Measurements from ENCODE around the gene CHAC1. TPM values are rescaled to one million over a fixed set of nuclear protein-coding genes. Genes with fewer than 3 reads are reported as not detected.

Gene CHAC1
- total RNA-seq, 3 donors from 2014 or later (not counting 1 experiment from before 2014, with no cell fraction given), result 1.1 to 1.7 TPM; not detected in 1

DNA sequence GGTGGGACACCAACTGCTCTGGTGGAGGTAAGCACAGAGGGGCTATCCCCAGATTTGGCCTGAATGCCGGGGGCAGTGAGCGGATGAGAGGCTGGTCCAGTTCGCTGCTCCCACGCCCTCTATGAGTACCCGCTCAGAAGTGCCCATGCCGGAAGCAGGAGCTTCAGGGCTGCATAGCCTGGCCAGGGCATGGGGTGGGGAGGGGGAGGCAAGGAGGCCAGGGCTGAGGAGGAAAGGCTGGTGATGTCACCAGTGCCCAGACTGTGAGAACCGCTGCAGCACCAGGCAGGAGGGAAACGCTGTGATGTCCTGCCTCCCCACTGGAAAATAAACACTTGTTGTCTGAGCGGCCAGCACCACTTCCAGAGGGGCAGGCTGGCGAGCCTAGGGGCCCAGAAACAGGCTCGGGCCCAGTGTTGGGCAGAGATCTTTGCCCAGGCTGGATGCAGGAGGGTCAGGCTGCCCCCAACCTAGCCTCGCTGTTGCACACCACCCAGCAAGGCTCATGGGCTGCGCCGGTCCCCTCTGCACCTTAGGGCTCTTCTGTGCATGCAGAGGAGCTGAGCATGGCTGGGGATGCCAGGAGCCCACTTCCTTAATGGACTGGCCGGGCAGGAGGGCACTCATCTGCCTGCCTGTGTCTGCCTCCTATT, 35.0 kb upstream of the CHAC1 start:
- intact Hi-C loops (cut with micrococcal nuclease), result no loop called here
- H3K36me3 ChIP-seq (ENCODE audit: control insufficient read depth, insufficient read depth, low read length), result no peaks in the 10 kb centered on the region
- peaks cover 7% of the 10 kb centered on the region in 2 donors for H3K27me3 Mint-ChIP-seq (ENCODE audit: low read depth in 2 of 2)
- H3K36me3 Mint-ChIP-seq, result no peaks in the 10 kb centered on the region
- H3K4me3 ChIP-seq (ENCODE audit: low read length), result no peak overlapping the region
- TF ChIP-seq, protein P1, sequence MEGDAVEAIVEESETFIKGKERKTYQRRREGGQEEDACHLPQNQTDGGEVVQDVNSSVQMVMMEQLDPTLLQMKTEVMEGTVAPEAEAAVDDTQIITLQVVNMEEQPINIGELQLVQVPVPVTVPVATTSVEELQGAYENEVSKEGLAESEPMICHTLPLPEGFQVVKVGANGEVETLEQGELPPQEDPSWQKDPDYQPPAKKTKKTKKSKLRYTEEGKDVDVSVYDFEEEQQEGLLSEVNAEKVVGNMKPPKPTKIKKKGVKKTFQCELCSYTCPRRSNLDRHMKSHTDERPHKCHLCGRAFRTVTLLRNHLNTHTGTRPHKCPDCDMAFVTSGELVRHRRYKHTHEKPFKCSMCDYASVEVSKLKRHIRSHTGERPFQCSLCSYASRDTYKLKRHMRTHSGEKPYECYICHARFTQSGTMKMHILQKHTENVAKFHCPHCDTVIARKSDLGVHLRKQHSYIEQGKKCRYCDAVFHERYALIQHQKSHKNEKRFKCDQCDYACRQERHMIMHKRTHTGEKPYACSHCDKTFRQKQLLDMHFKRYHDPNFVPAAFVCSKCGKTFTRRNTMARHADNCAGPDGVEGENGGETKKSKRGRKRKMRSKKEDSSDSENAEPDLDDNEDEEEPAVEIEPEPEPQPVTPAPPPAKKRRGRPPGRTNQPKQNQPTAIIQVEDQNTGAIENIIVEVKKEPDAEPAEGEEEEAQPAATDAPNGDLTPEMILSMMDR (IDR thresholded peaks at IDR 0.05), result no peak
- no peaks in the 10 kb centered on the region for H3K4me1 Mint-ChIP-seq
- H3K4me3 Mint-ChIP-seq, result no peak overlapping the region
- WGBS (ENCODE audit: insufficient coverage), result 88% methylated on average over 15 of the region's 15 CpGs
- H3K27me3 ChIP-seq (ENCODE audit: control insufficient read depth, insufficient read depth, low read length), result no peaks in the 10 kb centered on the region
- H3K9me3 Mint-ChIP-seq, result no peaks in the 10 kb centered on the region
- no peak overlapping the region for H3K27ac Mint-ChIP-seq
- no peaks in the 10 kb centered on the region for H3K4me1 ChIP-seq (ENCODE audit: control insufficient read depth, insufficient read depth, low read length)
- no peak for ATAC-seq
- H3K9me3 ChIP-seq (ENCODE audit: control insufficient read depth, insufficient read depth, low read length), result no peaks in the 10 kb centered on the region
- no peak for DNase-seq
- H3K27ac ChIP-seq (ENCODE audit: low read length), result no peak overlapping the region

DNA sequence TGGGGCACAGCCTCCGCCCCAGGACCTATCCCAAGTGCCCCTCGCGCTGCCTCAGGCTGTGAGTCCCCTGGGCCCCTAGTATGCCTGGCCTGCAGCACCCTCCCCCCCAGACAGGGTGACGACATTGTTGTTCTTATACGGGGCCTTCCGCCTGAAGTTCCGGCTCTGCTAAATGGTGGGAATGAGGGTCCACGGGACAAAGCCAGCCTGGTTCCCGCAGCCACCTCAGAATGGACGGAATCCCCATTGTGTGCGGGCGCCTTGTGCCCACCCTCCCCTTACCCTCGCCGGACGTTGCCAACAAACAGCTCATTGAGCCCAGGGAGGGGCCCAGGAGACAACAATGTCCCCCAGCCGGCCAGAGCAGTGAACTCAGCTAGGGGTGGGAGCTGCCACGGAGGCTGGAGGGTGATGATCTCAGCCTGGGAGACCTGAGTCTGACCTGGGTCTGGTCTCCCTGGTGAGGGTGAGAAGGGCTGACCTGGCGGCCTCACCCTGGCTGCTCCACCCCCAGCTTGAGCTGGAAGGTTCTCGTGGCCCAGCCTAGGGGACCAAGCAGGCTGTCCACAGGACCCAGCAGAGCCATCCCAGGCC, 34.4 kb upstream of the CHAC1 start:
- Histone ChIP-seq H3K27me3 (ENCODE audit: control insufficient read depth, insufficient read depth, low read length) (no peaks in the 10 kb centered on the region), H3K27ac (ENCODE audit: low read length) (no peak overlapping the region), H3K36me3 (ENCODE audit: control insufficient read depth, insufficient read depth, low read length) (no peaks in the 10 kb centered on the region), H3K4me1 (ENCODE audit: control insufficient read depth, insufficient read depth, low read length) (no peaks in the 10 kb centered on the region), H3K4me3 (ENCODE audit: low read length) (no peak overlapping the region), H3K9me3 (ENCODE audit: control insufficient read depth, insufficient read depth, low read length) (no peaks in the 10 kb centered on the region)
- TF ChIP-seq, protein P1 (IDR thresholded peaks at IDR 0.05), result no peak
- Mint-ChIP-seq H3K4me3 (no peak overlapping the region), H3K27ac (no peak overlapping the region), H3K9me3 (no peaks in the 10 kb centered on the region), H3K27me3 (ENCODE audit: low read depth in 2 of 2) (peaks cover 7% of the 10 kb centered on the region in 2 donors), H3K4me1 (no peaks in the 10 kb centered on the region), H3K36me3 (no peaks in the 10 kb centered on the region)
- ATAC-seq (no peak), DNase-seq (no peak)
- WGBS (ENCODE audit: insufficient coverage), result 91% methylated on average over 19 of the region's 19 CpGs
- intact Hi-C loops (cut with micrococcal nuclease), result no loop called here

DNA sequence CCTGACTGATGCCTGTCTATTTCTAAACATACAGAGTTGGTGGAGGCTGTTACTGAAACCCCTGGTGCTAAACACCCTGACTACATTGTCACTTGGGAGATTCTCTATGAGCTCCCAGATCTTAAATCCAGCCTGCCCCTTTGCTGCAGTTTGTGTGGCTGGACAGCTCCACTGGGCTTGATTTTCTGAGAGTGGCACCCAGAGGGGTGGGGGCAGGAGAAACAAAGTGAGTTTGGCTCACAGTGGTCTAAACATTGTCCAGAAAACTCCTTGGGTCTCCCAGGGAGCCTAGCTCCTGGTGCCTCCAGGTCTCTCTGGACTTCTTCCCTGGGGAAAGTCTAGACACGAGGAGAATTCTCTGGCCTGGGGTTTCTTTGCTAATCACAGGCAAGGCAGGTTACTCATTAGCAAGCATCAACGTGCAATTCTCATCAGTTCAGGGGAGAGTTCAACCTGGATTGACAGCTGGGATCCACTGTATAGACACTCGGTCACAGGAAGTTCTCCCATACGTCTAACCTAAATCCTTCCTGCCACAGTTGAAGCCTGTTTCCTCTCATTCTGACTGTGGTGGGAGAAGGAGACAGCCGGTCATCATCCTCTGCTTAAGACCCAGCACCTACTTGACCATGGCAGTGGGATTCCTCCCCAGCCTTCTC, 31.2 kb upstream of the CHAC1 start:
- no peaks in the 10 kb centered on the region for H3K9me3 ChIP-seq (ENCODE audit: control insufficient read depth, insufficient read depth, low read length)
- Mint-ChIP-seq H3K27me3 (ENCODE audit: low read depth in 2 of 2) (peaks cover 11 to 26% of the 10 kb centered on the region in 2 donors), H3K4me3 (no peak overlapping the region), H3K36me3 (no peaks in the 10 kb centered on the region), H3K4me1 (peaks cover 8 to 12% of the 10 kb centered on the region in 2 donors), H3K9me3 (no peaks in the 10 kb centered on the region), H3K27ac (no peak overlapping the region)
- no peak for ATAC-seq
- TF ChIP-seq, protein P1 (IDR thresholded peaks at IDR 0.05), result no peak
- WGBS (ENCODE audit: insufficient coverage), result 53% methylated on average over 5 of the region's 5 CpGs
- no peaks in the 10 kb centered on the region for H3K36me3 ChIP-seq (ENCODE audit: control insufficient read depth, insufficient read depth, low read length)
- H3K27ac ChIP-seq (ENCODE audit: low read length), result no peak overlapping the region
- peaks cover 15% of the 10 kb centered on the region for H3K4me1 ChIP-seq (ENCODE audit: control insufficient read depth, insufficient read depth, low read length)
- intact Hi-C loops (cut with micrococcal nuclease), result no loop called here
- no peak for DNase-seq
- H3K4me3 ChIP-seq (ENCODE audit: low read length), result no peak overlapping the region
- H3K27me3 ChIP-seq (ENCODE audit: control insufficient read depth, insufficient read depth, low read length), result peaks cover 12% of the 10 kb centered on the region
